IMR-90 (cell line): ENCODE data around the gene UNC93B1.

Experiments
- FOS ChIP-seq: fragments of 150-350 bp; IDR thresholded peaks from 2 replicates; pipeline ENCODE4 v1.6.1; 2016; ENCODE audit warnings: low read depth, low read length
- POLR2A ChIP-seq: IDR thresholded peaks from 2 replicates; pipeline ENCODE4 v1.6.1; 2012; ENCODE audit warnings: mild to moderate bottlenecking, low read depth, low read length
- RAD21 ChIP-seq: IDR thresholded peaks from 2 replicates; pipeline ENCODE4 v1.6.1; 2012; ENCODE audit warnings: low read length, improper control_type of control experiment
- RCOR1 ChIP-seq: IDR thresholded peaks from 2 replicates; pipeline ENCODE4 v1.6.1; 2012; ENCODE audit warnings: mild to moderate bottlenecking, low read length, improper control_type of control experiment; ENCODE audit not compliant: insufficient replicate concordance
- SMC3 ChIP-seq: fragments of 150-350 bp; IDR thresholded peaks from 2 replicates; pipeline ENCODE4 v1.6.1; 2016; ENCODE audit warnings: low read depth, mild to moderate bottlenecking, antibody characterized with exemption, low read length, moderate library complexity
- TF ChIP-seq, protein P1 (sequence below): conservative IDR thresholded peaks from 2 replicates; pipeline ENCODE4 v1.5.1; 2012; ENCODE audit warnings: mild to moderate bottlenecking, low read depth, low read length, improper control_type of control experiment

DNA sequence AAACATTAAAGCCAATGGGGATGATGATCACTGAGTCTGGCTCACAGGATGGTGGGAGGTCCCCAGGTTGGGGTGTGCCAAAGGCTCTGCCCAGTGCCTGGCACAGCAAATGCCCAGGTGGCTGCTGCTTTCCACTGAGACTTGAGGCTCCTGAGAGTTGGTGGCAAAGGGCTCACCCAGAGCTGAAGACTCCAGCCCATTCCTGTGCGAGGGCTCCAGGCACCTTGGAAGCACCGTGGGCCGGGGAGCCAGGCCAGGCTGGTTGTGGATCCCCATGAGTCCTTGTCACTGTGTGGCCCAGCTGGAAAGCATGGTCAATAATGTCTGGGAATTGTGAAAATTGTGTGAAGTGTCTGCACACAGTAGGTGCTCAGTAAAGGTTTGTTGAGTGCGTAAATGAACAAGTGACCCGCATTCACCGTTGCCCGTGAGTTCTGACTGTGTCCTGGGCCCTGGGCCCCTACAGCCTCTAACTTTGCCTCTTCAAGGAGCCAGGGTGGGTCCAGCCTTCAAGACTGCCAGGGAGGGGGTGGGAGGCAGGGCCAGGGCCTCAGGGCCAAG lies 2.8 kb upstream of the UNC93B1 start:
- no peak for TF ChIP-seq RAD21
- no peak for TF ChIP-seq POLR2A
- TF ChIP-seq, protein P1, sequence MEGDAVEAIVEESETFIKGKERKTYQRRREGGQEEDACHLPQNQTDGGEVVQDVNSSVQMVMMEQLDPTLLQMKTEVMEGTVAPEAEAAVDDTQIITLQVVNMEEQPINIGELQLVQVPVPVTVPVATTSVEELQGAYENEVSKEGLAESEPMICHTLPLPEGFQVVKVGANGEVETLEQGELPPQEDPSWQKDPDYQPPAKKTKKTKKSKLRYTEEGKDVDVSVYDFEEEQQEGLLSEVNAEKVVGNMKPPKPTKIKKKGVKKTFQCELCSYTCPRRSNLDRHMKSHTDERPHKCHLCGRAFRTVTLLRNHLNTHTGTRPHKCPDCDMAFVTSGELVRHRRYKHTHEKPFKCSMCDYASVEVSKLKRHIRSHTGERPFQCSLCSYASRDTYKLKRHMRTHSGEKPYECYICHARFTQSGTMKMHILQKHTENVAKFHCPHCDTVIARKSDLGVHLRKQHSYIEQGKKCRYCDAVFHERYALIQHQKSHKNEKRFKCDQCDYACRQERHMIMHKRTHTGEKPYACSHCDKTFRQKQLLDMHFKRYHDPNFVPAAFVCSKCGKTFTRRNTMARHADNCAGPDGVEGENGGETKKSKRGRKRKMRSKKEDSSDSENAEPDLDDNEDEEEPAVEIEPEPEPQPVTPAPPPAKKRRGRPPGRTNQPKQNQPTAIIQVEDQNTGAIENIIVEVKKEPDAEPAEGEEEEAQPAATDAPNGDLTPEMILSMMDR = no peak
- TF ChIP-seq SMC3 = no peak
- TF ChIP-seq RCOR1 = no peak
- TF ChIP-seq FOS = no peak
